Measurements from ENCODE around the gene SAMD11. TPM values are rescaled to one million over a fixed set of nuclear protein-coding genes. Genes with fewer than 3 reads are reported as not detected.
A peak's percentile ranks its signal among the peaks of the same experiment; 100 is the strongest.

Gene SAMD11
- total and polyA plus RNA-seq, 2 of the 13 experiments (the other 11 are each of a cell fraction or from before 2014, with no cell fraction given), result 0.11 TPM; not detected in 1

- H3K4me2 ChIP-seq (ENCODE audit: low read depth, low read length), result peak overlapping the region; percentile 74
- CTCF ChIA-PET (ENCODE audit: low intra/inter-chr PET ratio, low total read pairs), result no interaction called here
- no peaks in the 10 kb centered on the region for H4K20me1 ChIP-seq (ENCODE audit: insufficient read depth, low read length)
- H3K79me2 ChIP-seq (ENCODE audit: insufficient read depth, low read length), result no peaks in the 10 kb centered on the region
- no peaks in the 10 kb centered on the region for H3K9me3 ChIP-seq (ENCODE audit: low read length)
- POLR2A ChIA-PET, result interaction anchor here (1.0 to 1.9 kb wide), 2 partner anchors 14 to 19 kb away, joined by 3 to 4 read pairs; partner anchors contain the start of genes HES4 and PLEKHN1
- ATAC-seq (peak; percentile 49), DNase-seq (ENCODE audit: low spot score) (no peak), FAIRE-seq (no peak)
- intact Hi-C loops (cut with micrococcal nuclease; ENCODE audit: unreplicated experiment), result no loop called here
- H3K9ac ChIP-seq (ENCODE audit: insufficient read depth, low read depth, low read length), result peak overlapping the region; percentile 49
- in situ Hi-C loops (cut with HindIII; ENCODE audit: extremely low pct_ligation_motif_present, low pct_unique_long_range_greater_than_20kb), result no loop called here
- peaks cover 22 to 54% of the 10 kb centered on the region in 2 experiments for H3K27me3 ChIP-seq (ENCODE audit: control insufficient read depth in 1 of 2, insufficient read depth in 2 of 2, low read length in 2 of 2)
- no peaks in the 10 kb centered on the region for H3K36me3 ChIP-seq (replicated peaks in 1 of 2; ENCODE audit: control insufficient read depth in 1 of 2, insufficient read depth in 2 of 2, low read length in 2 of 2)
- peaks cover 52% of the 10 kb centered on the region for H3K4me1 ChIP-seq (ENCODE audit: insufficient read depth, low read length)
- no TSS peak for BruUV-seq (replicated peaks)
- no peak overlapping the region for H3K27ac ChIP-seq (ENCODE audit: extremely low read length, insufficient read depth, low read length)
- H2AFZ ChIP-seq (ENCODE audit: low read length), result no peak overlapping the region
- WGBS (ENCODE audit: low lambda C conversion rate), result 27% methylated on average over 10 of the region's 35 CpGs
- H3K4me3 ChIP-seq (replicated peaks in 1 of 3; ENCODE audit: insufficient read depth in 1 of 3, low read depth in 2 of 3, low read length in 3 of 3), result peak overlapping the region; percentile 3 to 70 (median 48); a peak in 4 of 6 replicates
- TF ChIP-seq ZNF230 (CRISPR knock-in tag; IDR thresholded peaks at IDR 0.05) (0 out of 2 replicates have a peak, but pooled peaks have one; percentile 68), FOSL2 (CRISPR knock-in tag; IDR thresholded peaks at IDR 0.05) (no peak), ZNF724P (CRISPR knock-in tag; IDR thresholded peaks at IDR 0.05; ENCODE audit: borderline replicate concordance) (no peak), ZSCAN29 (CRISPR knock-in tag; conservative IDR thresholded peaks at IDR 0.05) (peak; percentile 98), ZNF343 (CRISPR knock-in tag; IDR thresholded peaks at IDR 0.05) (0 out of 2 replicates have a peak, but pooled peaks have one; percentile 37), SMAD9 (CRISPR knock-in tag; IDR thresholded peaks at IDR 0.05) (no peak), HDAC1 (CRISPR knock-in tag; IDR thresholded peaks at IDR 0.05) (0 out of 2 replicates have a peak, but pooled peaks have one; percentile 22), SETDB1 (CRISPR knock-in tag; IDR thresholded peaks at IDR 0.05; ENCODE audit: borderline replicate concordance) (no peak), DNMT3B (CRISPR knock-in tag; conservative IDR thresholded peaks at IDR 0.05) (no peak), ZNF543 (CRISPR knock-in tag; IDR thresholded peaks at IDR 0.05) (0 out of 2 replicates have a peak, but pooled peaks have one; percentile 47), ARNTL (CRISPR knock-in tag; IDR thresholded peaks at IDR 0.05) (0 out of 2 replicates have a peak, but pooled peaks have one; percentile 30), SPEN (CRISPR knock-in tag; IDR thresholded peaks at IDR 0.05; ENCODE audit: low read depth) (peak; percentile 60; the same call in 1 of the 2 replicates), AHR (CRISPR knock-in tag; IDR thresholded peaks at IDR 0.05) (no peak), IRF9 (CRISPR knock-in tag; IDR thresholded peaks at IDR 0.05; ENCODE audit: borderline replicate concordance) (peak; percentile 38; the same call in 1 of the 2 replicates), RFXAP (CRISPR knock-in tag; IDR thresholded peaks at IDR 0.05; ENCODE audit: borderline replicate concordance) (no peak), HIC2 (CRISPR knock-in tag; IDR thresholded peaks at IDR 0.05; ENCODE audit: low read depth) (peak; percentile 65; the same call in 1 of the 2 replicates), TRIM24 (CRISPR knock-in tag; IDR thresholded peaks at IDR 0.05) (no peak), ZNF367 (CRISPR knock-in tag; IDR thresholded peaks at IDR 0.05; ENCODE audit: borderline replicate concordance) (no peak), IKZF1 (IDR thresholded peaks at IDR 0.05) (no peak), ZFP62 (CRISPR knock-in tag; IDR thresholded peaks at IDR 0.05) (no peak), ZNF292 (CRISPR knock-in tag; IDR thresholded peaks at IDR 0.05; ENCODE audit: borderline replicate concordance, low read depth) (peak; percentile 67), SP4 (CRISPR knock-in tag; IDR thresholded peaks at IDR 0.05) (peak; percentile 46; the same call in 1 of the 2 replicates), PRPF4 (IDR thresholded peaks at IDR 0.05; ENCODE audit: low read depth, low read length, poor library complexity, severe bottlenecking) (no peak)
Observed at GRCh38 chr1:980602-981395, 57.1 kb downstream of the SAMD11 start.

Measured in HepG2 (cell line).